ENCODE results near the gene PDHA1. TPM values are rescaled to one million over a fixed set of nuclear protein-coding genes. Genes with fewer than 3 reads are reported as not detected.

PDHA1 gene
- total RNA-seq, 1 donor: 26.4 TPM

DNA sequence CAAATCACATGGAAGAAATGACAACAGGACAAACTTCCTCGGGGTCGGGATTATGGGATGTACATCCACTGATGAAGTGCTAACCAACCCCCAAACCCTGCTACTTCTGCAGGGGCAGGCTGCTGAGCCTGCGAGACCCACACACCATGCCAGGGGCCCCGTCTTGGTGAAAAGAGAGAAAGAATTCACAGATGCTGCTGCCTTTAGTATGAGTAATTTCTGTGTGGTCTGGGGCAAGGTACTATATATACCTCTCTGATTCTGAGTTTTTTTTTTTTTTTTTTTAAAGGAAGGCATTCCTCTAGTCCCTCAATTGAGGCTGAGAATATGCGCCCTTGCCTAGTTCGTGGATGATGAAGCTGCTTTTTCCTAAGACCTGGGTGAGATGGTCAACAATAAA, 24.8 kb downstream of the PDHA1 start:
- DNase-seq (ENCODE audit: insufficient read length, low spot score, missing footprints): no peak
- Histone ChIP-seq H3K27ac (ENCODE audit: low read depth, low read length) (no peak overlapping the region), H3K4me3 (ENCODE audit: insufficient read depth, low read length) (no peak overlapping the region), H3K27me3 (ENCODE audit: insufficient read depth, low read length) (no peaks in the 10 kb centered on the region), H4K20me1 (ENCODE audit: insufficient read depth, low read length) (no peaks in the 10 kb centered on the region), H3K4me2 (ENCODE audit: insufficient read depth, low read length) (no peak overlapping the region), H3K79me2 (ENCODE audit: insufficient read depth, low read length) (no peaks in the 10 kb centered on the region), H3K4me1 (ENCODE audit: insufficient read depth, low read length) (peaks cover 8% of the 10 kb centered on the region), H2AFZ (ENCODE audit: low read length) (no peak overlapping the region), H3K9me3 (ENCODE audit: low read depth, low read length) (no peaks in the 10 kb centered on the region), H3K36me3 (ENCODE audit: insufficient read depth, low read length) (no peaks in the 10 kb centered on the region)
- TF ChIP-seq, protein P1, sequence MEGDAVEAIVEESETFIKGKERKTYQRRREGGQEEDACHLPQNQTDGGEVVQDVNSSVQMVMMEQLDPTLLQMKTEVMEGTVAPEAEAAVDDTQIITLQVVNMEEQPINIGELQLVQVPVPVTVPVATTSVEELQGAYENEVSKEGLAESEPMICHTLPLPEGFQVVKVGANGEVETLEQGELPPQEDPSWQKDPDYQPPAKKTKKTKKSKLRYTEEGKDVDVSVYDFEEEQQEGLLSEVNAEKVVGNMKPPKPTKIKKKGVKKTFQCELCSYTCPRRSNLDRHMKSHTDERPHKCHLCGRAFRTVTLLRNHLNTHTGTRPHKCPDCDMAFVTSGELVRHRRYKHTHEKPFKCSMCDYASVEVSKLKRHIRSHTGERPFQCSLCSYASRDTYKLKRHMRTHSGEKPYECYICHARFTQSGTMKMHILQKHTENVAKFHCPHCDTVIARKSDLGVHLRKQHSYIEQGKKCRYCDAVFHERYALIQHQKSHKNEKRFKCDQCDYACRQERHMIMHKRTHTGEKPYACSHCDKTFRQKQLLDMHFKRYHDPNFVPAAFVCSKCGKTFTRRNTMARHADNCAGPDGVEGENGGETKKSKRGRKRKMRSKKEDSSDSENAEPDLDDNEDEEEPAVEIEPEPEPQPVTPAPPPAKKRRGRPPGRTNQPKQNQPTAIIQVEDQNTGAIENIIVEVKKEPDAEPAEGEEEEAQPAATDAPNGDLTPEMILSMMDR (IDR thresholded peaks at IDR 0.05; ENCODE audit: extremely low read depth, low read depth, low read length): no peak

DNA sequence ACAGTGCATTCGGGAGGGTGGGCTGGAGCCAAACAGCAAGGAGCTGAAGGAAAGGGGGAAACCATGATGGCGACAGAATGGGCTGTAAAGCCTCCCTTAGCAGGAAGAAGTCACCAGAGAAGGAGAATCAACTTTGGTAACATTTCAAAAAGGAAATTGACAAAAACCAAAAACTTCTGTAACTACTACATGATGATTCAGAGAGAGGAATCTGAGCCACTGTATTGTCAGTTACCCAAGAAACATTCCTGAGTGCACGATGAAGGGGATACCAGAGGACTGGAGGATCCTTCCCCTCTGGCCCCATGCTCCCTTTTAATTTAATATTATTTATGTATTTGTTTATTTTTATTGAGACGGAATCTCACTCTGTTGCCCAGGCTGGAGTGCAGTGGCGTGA, 26.3 kb downstream of the PDHA1 start:
- no peaks in the 10 kb centered on the region for H3K9me3 ChIP-seq (ENCODE audit: low read depth, low read length)
- no peak for DNase-seq (ENCODE audit: insufficient read length, low spot score, missing footprints)
- no peaks in the 10 kb centered on the region for H3K79me2 ChIP-seq (ENCODE audit: insufficient read depth, low read length)
- TF ChIP-seq, protein P1 (IDR thresholded peaks at IDR 0.05; ENCODE audit: extremely low read depth, low read depth, low read length): no peak
- peaks cover 8% of the 10 kb centered on the region for H3K27me3 ChIP-seq (ENCODE audit: insufficient read depth, low read length)
- H4K20me1 ChIP-seq (ENCODE audit: insufficient read depth, low read length): no peaks in the 10 kb centered on the region
- H3K4me2 ChIP-seq (ENCODE audit: insufficient read depth, low read length): peak overlapping the region; percentile 33
- H3K27ac ChIP-seq (ENCODE audit: low read depth, low read length): no peak overlapping the region
- H2AFZ ChIP-seq (ENCODE audit: low read length): peak overlapping the region; percentile 41
- peaks cover 8% of the 10 kb centered on the region for H3K4me1 ChIP-seq (ENCODE audit: insufficient read depth, low read length)
- no peaks in the 10 kb centered on the region for H3K36me3 ChIP-seq (ENCODE audit: insufficient read depth, low read length)
- no peak overlapping the region for H3K4me3 ChIP-seq (ENCODE audit: insufficient read depth, low read length)

DNA sequence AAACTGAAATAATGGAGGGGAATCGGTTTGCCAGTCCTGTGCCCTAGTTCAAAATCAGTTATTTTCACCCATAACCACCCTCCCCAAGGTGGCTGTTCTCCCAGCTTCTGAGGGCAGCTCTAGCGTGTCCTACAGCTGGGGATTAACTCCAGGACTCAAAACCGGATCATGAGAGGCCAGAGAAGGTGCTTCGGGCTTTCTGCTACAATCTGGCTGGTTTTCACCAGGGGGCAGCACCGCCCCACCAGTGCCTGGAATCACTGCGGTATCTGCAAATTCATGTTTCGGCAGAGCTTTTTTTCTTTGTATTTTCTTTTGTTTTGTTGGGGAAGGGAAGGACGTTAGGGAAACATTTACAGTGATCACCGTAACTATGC, 28.4 kb downstream of the PDHA1 start:
- Histone ChIP-seq H3K27ac (ENCODE audit: low read depth, low read length) (no peak overlapping the region), H3K27me3 (ENCODE audit: insufficient read depth, low read length) (peaks cover 8% of the 10 kb centered on the region), H3K9me3 (ENCODE audit: low read depth, low read length) (no peaks in the 10 kb centered on the region), H3K4me3 (ENCODE audit: insufficient read depth, low read length) (peak overlapping the region; percentile 70), H3K36me3 (ENCODE audit: insufficient read depth, low read length) (no peaks in the 10 kb centered on the region), H3K79me2 (ENCODE audit: insufficient read depth, low read length) (no peaks in the 10 kb centered on the region), H2AFZ (ENCODE audit: low read length) (peak overlapping the region; percentile 71), H3K4me2 (ENCODE audit: insufficient read depth, low read length) (peak overlapping the region; percentile 90), H4K20me1 (ENCODE audit: insufficient read depth, low read length) (no peaks in the 10 kb centered on the region), H3K4me1 (ENCODE audit: insufficient read depth, low read length) (peaks cover 8% of the 10 kb centered on the region)
- peak; percentile 93 for DNase-seq (ENCODE audit: insufficient read length, low spot score, missing footprints)
- TF ChIP-seq, protein P1 (IDR thresholded peaks at IDR 0.05; ENCODE audit: extremely low read depth, low read depth, low read length): peak; percentile 77

DNA sequence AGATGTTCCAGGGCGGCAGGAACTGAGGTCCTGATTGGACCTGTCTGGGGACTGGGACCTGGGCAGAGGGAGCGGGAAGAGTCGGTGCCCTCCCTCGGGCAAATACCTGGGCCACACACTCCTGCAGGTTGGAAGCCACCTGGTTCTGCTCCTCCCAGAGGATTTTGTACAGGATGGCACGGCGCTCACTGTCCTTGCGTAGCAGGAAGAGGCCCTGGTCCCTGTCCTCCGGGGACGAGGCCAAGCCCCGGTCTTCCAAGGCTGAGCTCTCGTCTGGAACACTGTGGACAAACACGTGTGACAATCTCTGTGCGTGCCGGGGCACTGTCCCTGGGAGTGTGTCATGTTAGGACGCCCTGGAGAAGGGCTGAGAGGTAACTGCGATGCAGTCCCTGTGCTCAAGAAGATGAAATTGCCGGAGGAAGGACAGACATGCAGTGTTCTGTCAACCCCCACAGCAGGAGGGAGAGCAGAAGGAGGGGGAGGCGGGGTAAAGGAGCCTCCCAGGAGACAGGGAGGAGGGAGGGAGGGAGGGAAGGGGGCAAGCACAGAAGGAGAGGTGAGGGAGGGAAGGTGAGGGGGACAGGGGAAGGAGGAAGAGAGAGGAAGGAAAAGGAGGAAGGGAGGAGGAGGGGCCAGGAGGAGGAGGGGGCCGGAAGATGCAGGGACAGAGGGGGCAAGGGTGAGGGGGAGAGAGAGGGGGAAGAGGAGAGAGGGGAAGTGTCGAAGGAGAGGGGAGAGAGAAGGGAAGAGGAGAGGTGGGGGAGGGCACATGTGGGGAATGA, 29.0 kb downstream of the PDHA1 start:
- H2AFZ ChIP-seq (ENCODE audit: low read length): peak overlapping the region; percentile 71
- peaks cover 8% of the 10 kb centered on the region for H3K27me3 ChIP-seq (ENCODE audit: insufficient read depth, low read length)
- no peaks in the 10 kb centered on the region for H4K20me1 ChIP-seq (ENCODE audit: insufficient read depth, low read length)
- H3K4me2 ChIP-seq (ENCODE audit: insufficient read depth, low read length): peak overlapping the region; percentile 90
- H3K79me2 ChIP-seq (ENCODE audit: insufficient read depth, low read length): no peaks in the 10 kb centered on the region
- no peaks in the 10 kb centered on the region for H3K9me3 ChIP-seq (ENCODE audit: low read depth, low read length)
- DNase-seq (ENCODE audit: insufficient read length, low spot score, missing footprints): peak; percentile 72
- no peaks in the 10 kb centered on the region for H3K36me3 ChIP-seq (ENCODE audit: insufficient read depth, low read length)
- H3K4me1 ChIP-seq (ENCODE audit: insufficient read depth, low read length): peaks cover 8% of the 10 kb centered on the region
- no peak overlapping the region for H3K27ac ChIP-seq (ENCODE audit: low read depth, low read length)
- TF ChIP-seq, protein P1 (IDR thresholded peaks at IDR 0.05; ENCODE audit: extremely low read depth, low read depth, low read length): no peak
- peak overlapping the region; percentile 70 for H3K4me3 ChIP-seq (ENCODE audit: insufficient read depth, low read length)
